Measurements from ENCODE around the gene CCNI.

- TF ChIP-seq CTCF (IDR thresholded peaks at IDR 0.05) (no peak), POLR2A (IDR thresholded peaks at IDR 0.05) (no peak)
Measured at GRCh38 chr4:77025643-77026321, 50.0 kb downstream of the CCNI start.
